GM12874 (cell line): ENCODE data around the gene GRAMD1C.
A peak's percentile ranks its signal among the peaks of the same experiment; 100 is the strongest.

ENCODE experiments used
- TF ChIP-seq, protein P1 (sequence below): IDR thresholded peaks from 2 replicates; pipeline ENCODE4 v1.5.1; 2011; ENCODE audit warnings: low read depth, mild to moderate bottlenecking, control low read depth, low read length, moderate library complexity; ENCODE audit not compliant: insufficient read depth

GRAMD1C gene

DNA sequence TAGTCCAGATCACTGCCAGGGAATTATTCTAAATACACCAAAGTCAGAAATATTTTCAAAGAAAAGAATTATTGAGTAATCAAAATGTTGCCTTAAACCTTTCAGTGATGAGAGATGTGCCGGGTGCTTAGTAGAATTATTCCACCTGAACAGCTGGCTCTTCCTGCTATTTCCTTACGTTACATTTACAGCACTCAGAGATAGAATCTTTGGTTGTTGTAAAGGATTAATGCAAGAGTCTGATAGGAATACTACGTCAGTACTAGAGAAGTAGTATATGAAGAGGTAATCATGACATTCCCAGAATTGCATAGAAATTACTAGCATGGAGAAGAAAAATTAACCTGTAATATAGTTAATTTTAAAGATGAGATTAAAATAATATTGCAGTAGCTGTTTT lies 58.3 kb downstream of the GRAMD1C start:
- TF ChIP-seq, protein P1, sequence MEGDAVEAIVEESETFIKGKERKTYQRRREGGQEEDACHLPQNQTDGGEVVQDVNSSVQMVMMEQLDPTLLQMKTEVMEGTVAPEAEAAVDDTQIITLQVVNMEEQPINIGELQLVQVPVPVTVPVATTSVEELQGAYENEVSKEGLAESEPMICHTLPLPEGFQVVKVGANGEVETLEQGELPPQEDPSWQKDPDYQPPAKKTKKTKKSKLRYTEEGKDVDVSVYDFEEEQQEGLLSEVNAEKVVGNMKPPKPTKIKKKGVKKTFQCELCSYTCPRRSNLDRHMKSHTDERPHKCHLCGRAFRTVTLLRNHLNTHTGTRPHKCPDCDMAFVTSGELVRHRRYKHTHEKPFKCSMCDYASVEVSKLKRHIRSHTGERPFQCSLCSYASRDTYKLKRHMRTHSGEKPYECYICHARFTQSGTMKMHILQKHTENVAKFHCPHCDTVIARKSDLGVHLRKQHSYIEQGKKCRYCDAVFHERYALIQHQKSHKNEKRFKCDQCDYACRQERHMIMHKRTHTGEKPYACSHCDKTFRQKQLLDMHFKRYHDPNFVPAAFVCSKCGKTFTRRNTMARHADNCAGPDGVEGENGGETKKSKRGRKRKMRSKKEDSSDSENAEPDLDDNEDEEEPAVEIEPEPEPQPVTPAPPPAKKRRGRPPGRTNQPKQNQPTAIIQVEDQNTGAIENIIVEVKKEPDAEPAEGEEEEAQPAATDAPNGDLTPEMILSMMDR = no peak

DNA sequence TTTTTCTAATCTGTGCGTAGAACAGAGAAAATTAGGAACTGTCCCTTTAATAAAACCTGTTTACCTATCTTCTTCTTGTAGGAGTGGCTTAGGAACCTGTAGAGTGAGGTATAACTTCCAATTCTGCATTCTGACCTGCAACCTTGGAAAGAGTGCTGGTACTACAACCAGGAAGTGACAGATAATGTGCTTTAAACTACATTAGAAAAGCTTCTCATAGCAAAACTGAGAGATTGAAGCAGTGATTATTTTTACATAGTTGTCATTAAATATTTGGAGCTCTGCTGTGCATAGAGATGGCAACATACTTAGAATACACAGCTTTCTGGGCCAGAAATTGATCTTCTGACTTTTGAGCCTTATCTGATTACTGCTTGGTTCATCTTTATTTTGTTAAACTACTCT lies 58.8 kb downstream of the GRAMD1C start:
- TF ChIP-seq, protein P1 = no peak

DNA sequence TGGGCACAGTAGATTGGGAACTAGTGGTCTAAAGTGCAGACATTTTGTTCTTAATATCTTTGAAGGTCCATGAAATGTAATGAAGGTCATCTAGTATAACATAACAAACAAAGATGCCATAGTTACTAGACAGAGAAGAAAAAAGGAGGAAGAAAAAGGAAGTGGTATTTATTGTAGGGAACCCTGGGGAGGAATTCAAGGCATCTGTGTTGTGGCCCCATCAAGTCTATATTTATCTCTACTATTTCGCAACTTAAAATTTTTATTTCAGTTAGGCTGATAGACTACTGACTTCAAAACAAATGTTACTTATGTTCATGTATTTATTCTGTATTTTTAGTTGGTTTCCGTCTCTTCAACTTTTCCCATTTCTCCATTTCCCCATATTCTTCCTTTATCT lies 60.3 kb downstream of the GRAMD1C start:
- TF ChIP-seq, protein P1 = no peak

DNA sequence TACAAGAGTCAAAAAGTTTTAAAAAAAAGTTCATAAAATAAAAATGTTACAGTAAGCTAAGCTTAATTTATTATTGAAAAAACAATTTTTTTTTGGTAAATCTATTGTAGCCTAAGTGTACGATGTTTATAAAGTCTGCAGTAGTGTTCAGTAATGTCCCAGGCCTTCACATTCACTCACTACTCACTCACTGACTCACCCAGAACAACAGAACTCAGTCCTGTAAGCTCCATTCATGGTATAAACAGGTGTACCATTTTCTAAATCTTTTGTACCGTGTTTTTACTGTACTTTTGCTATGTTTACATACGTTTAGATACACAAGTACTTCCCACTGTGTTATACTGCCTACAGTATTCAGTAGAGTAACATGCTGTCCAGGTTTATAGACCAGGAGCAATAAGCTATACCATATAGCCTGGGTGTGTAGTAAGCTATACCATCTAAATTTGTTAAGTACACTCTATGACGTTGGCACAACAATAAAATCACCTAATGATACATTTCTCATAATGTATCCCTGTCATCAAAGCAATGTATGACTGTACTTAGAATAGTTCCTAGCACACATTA lies 68.1 kb downstream of the GRAMD1C start:
- TF ChIP-seq, protein P1 = no peak

DNA sequence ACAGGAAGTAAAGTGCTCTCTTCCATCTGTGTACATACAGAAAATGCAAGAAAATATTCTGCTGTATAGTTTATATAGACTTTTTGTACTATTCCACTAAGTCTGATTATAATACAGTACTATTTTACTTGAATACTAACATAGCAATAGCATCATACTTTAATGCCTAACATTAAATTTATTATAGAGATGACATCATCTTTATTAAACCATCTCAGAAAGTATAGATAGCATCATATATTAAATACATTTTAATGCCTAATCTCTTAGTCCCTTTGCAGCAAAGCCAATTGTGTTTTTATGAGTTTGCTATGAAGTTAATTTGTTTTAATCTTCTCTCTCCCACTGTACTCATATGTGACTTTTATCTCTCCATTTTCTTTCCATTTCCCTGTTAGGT lies 69.5 kb downstream of the GRAMD1C start:
- TF ChIP-seq, protein P1 = no peak

DNA sequence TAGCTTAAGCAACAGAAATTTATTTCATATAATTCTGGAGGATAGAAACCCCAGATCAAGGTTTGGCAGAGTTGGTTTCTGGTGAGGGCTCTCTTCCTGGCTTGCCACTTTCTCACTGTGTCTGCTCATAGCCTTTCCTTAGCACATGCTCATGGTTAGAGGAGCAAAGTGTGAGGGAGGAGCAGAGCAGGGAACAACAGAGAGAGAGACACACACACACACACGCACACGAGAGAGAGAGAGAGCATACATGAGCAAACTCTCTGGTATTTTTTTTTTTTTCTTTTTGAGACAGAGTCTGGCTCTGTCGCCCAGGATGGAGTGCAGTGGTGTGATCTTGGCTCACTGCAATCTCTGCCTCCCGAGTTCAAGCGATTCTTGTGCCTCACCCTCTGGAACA lies 72.4 kb downstream of the GRAMD1C start:
- TF ChIP-seq, protein P1 = no peak

DNA sequence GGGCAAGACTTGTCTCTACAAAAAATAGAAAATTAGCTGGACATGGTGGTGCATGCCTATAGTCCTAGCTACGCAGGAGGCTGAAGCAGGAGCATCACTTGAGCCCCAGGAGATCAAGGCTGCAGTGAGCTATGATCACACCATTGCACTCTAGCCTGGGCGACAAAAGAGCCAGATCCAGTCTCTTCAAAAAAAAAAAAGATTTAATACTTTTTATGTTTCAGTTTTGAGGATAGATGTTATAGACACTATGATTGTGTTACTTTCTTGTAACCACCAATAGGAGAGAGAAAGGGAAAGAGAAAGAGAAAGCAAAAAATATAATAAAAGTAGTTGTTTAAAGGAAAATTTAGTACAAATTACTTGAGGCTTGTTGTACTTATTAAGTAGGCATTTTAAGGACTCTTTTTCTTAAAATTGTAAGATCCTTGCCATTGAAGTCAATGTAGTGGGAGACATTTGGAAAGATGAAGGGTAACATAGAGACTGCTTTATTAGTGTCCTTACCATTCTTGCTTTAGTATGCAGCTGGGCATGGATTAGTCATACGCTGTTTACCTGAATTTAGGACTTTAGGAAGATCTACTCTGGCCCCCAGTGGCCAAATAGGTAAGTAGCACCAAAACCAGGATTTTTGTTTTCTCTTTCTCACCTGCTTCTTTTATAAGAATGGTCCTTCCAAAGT lies 74.1 kb downstream of the GRAMD1C start:
- TF ChIP-seq, protein P1 = peak; percentile 67
